Activated CD4-positive, alpha-beta T cell treated with anti-CD3 and anti-CD28 coated beads, Interleukin-2, amount 50 U/mL, for 4 hours (primary cell): Measurements from ENCODE around the gene SWAP70.
"Not testable (repeated sequence)": the region's sequence is repeated elsewhere in the genome, so short reads cannot be mapped to it uniquely, and the experiment has no call there.

Experiments
- DNase-seq, 2 experiments: peaks; one replicate each; pipeline ENCODE4 v3.0.0-alpha.2; 2020

Gene SWAP70

DNA sequence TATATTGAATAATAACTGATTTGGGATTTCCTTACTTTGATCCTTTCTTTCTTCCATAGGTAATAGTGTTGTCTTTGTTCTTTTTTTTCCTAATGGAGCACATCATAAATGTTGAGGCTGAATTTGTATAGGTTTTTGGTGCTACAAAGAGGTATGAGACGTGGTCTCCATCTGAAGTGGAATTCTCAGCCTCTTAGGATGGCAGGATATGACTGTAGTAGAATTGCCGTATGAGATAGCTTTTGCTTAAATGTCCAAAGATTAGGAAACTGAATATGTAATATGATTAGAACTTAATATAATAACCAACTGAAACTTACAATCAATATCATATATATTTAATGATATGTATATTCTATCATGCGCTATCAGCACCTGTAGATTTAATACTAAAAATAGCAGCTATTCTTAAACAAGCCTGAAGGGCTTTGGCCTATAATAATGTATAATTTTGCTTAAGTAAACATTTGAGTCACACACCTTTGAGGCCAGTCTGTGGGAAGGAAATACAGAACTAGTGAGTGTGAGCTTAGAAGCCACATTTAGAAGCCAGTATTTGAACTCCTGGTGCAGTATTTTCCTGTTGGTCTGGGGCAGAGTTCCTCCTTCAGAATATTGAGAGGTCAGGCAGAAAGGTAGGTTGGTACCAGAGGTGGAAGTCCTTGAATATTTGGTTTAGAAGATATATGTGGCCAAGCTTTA is 62.6 kb downstream of the SWAP70 start:
- DNase-seq = no peak

DNA sequence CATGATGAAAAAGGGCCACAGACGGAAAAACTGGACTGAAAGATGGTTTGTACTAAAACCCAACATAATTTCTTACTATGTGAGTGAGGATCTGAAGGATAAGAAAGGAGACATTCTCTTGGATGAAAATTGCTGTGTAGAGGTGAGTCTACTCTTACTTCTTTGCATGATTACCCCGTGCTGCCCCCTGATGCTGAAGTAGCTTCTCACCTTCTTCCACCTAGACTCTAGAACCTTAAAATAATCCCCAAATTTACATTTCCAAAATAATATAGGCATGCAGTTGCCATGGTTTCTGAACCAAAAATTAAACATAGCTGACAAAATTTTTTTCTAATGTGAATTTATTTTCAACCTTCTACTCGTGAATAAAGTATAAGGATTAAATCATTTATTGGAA is 64.2 kb downstream of the SWAP70 start:
- DNase-seq = no peak

DNA sequence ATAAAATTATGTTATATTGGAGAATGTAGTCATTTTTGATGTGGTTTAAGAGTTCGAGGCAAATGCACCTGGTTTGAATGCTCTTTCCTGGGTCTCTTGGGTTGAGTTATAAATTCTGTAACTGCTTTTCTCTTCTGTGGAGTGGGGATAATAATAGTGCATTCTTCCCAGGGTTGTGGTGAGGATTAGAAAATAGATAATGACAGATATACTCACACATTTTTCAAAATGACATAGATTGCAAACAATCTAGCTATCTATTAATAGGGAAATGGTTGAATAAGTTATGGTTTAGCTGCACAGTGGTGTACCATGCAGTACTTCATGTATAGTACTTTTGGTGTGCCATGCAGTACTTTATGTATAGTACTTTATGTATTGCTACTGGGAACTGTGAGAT is 67.4 kb downstream of the SWAP70 start:
- DNase-seq = no peak

DNA sequence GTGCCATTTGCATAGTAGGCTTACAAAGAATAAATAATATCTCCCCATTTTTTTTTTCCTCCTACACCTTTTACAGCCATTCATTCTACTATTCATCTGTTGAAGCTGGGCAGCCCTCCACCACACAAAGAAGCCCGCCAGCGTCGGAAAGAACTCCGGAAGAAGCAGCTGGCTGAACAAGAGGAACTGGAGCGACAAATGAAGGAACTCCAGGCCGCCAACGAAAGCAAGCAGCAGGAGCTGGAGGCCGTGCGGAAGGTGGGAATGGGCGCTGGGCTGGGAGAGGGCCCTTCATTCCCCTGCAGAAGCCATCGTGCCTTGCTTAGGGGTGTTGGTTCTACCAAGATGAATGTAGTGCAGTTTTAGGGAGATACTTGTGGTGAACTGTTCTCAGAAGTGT is 68.6 kb downstream of the SWAP70 start:
- DNase-seq = no peak

DNA sequence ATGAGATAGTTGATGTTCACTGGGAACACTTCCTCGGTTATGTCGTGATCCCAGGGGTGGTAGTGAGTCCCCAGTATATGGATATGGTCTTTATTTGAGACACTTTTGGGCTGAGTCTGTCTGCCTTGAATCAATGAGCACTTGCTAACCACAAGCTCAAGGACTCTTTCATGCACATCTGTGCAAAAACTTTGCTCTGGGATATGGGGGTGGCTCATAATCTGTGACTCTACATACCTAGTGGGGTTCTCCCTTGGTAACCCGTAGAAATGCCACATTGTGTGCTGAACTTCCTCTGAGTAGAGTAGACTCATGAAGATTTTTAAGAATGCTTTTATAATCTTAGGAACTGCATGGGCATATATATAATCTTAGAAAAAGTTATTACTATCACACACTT is 69.3 kb downstream of the SWAP70 start:
- DNase-seq = no peak

DNA sequence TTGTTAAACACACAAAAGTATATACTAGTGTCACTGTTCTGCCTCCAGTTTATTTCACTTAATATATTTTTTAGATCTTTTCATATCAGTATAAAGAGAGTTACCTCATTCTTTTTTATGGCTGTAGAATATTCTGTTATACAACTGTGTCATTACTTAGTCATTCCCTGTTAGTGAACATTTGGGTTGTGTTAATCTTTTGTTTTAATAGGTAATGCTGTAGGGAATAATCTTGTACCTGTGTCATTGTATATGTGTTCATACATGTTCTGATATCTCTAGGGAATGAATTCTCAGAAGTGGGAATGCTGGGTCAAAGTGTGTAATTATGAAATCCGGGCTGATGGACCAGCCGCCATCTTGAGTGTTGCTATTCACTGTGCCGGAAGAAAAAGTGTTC is 71.4 kb downstream of the SWAP70 start:
- DNase-seq = no peak

DNA sequence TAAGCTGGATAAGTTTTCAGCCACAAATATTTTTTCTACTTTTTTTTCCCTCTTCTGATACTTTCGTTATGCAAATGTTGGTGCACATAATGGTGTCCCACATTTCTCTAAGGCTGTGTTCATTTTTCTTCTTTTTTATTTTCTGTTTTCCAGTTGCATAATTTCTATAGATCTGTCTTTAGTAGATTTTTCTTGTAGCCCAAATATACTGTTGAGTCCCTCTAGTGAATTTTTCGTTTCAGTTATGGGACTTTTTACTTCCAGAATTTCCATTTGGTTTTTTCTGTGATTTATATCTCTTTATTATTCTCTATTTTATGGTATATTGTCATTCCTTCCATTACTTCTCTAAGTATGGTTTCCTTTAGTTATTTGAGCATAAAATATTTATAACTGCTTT is 72.0 kb downstream of the SWAP70 start:
- no peak for DNase-seq

DNA sequence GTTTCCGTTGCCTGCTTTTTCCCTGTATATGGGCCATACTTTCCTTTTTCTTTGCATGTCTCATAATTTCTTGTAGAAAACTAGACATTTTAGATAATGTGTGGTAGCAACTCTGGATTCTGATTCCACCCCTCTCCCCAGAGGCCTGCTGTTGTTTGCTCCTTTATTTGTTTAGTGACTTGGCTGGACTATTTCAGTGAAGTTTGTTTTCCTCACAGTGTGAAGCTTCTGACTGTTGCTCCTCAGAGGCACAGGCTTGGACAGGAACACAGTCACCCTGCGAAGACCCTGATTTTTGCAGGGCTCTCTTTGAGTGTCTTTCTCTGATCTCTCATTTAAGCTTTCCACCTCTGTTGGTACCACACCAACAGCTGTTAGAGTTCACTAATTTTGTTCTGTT is 72.5 kb downstream of the SWAP70 start:
- no peak for DNase-seq

DNA sequence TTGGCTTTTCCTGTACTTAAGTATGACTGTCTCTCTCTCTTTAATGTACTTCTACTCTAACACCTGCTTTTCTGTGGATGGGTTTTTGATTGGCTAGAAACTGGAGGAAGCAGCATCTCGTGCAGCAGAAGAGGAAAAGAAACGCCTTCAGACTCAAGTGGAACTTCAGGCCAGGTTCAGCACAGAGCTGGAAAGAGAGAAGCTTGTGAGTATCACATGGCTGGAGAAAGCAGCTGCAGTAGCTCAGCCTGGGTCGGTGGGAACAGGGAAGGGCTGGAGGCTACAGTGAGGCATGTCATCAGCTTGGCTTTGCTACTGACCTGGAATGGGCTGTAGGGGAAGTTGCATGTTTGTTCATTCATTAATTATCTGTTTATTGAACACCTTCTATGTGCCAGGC is 74.2 kb downstream of the SWAP70 start:
- no peak for DNase-seq

DNA sequence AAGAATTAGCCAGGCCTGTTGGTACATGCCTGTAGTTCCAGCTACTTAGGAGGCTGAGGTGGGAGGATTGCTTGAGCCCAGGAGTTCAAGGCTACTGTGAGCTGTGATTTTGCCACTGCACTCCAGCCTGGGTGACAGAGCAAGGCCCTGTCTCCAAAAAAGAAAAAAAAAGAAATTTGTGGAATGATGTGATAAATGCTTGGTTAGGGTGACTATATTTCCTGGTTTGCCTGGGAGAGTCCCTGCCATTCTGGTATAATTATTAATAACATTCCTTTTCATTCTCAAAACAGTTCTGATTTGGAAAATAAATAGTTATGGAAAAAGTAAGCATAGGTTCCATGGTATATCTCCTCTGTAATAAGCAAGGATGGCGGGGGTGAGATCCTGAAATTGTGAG is 74.8 kb downstream of the SWAP70 start:
- no peak for DNase-seq

DNA sequence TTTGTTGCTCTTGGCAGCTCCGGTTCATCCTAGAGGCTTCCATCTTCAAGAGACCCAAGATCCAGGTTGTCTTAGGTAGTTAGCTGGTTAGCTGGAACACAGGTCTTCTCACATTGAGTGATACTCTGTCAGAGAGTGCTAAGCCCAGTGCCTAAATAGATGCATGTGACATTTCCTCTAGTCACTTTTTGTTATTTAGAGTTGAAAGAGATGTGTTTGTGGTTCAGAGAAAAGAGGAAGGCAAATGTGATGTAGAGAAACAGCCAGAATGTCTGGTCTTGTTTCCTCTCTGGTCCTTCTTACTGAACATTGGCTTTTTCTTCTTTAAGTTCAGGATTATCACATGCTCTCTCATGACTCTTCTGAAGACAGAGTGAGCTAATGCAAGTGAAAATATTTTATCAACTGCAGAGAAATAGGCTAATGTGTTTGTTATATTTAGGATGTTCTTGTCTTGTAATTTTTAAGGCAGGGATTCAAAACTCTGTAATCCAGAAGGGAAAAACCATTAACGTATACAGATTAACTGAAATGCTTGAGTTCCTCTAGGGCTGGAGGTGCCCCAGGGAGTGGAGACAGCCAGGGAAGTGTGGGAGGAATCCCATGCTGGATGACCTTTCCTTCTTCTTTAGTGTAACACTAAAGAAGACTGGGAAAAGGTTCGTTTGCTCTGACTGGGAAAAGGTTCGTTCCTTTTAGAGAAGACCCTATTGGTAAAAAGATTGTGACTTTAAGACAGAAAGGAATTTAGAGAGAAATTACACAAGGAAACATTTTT is 75.4 kb downstream of the SWAP70 start:
- DNase-seq = no peak

DNA sequence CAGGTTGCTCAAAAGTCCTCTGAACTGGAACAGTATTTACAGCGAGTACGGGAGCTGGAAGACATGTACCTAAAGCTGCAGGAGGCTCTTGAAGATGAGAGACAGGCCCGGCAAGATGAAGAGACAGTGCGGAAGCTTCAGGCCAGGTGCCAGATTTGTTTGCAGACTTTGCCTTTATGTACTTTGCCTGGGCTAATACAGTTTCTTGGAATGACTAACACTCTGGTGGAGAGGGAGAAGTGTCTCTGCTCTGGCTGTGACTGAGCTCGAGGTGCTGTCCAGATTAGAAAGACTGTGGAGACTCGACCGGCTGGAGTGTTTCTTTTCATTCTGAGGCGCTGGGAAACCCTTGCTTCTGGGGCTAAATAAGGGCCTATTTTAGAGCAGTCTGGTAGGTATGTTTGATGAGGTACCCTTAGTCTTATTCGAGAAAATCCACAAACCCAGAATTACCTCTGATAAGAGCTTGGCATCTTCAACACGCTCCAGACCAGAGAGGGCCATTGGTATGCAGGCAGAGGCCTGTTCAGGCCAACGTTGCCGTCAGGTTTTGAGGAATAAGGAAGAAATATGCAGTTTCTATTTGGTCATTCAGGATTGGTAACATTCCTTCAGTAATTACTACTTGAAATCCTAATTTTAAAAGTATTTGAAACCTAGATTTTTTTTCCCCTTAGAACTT is 76.5 kb downstream of the SWAP70 start:
- no peak for DNase-seq

DNA sequence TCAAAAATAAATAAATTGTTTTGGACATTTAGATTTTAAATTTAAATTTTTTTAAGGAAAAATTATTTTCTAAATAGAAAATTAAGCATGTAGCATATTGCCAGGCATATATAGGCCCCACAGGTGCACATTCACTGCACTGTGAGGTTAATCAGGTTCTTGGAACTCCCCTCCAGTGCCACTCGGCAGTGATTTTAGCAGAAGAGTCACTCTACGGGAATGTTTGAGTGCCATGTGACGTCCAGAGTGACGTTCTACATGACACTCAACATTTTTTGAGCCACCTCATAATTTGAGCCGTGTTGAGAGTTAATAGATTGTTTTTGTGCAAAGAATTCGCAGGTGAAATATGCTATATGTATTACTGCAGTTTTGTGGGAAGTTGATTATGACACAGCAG is 77.4 kb downstream of the SWAP70 start:
- no peak for DNase-seq

DNA sequence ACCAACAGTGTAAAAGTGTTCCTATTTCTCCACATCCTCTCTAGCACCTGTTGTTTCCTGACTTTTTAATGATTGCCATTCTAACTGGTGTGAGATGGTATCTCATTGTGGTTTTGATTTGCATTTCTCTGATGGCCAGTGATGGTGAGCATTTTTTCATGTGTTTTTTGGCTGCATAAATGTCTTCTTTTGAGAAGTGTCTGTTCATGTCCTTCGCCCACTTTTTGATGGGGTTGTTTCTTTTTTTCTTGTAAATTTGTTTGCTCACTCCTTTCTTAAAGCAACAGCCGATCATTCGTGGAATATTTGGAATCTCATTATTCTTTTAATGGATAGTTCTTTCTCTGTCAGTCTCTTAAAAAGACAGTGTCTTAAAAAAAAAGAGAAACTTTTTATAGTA is 79.6 kb downstream of the SWAP70 start:
- not testable (repeated sequence) for DNase-seq

DNA sequence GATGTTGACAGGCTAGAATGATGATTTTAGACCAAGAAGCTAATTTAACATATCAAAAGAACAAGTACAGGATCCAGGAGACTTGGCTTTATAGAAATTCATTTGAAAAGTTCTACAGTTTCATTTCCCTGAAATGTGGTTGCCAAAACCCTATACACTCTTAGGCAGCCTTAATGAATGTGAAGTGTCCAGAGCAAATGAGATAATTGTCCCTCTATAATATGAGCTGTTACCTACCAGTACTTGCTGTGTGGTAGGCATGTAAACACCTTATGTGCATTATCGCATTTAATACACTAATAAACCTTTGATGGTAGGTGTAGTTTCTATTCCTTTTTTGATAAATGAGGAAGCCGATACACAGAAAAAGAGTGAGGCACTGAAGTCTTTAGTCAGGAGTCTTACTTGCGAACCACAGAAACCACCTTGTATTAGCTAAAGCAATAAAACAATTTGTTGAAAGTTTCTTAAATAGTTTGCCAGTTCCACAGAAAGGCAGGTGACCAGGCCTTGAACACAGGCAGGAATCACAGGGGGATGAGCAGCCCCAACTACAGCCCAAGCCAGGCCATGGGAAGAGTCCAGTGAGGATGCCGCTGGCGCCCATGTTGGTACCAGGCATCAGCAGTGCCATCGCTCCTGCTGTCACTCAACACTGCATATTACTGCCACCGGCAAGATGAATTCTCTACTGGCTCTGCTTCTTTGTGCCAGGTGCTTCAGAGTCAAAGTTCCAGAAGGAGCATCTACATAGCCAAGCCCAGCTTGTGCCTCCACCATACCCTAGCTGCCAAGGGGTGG is 81.7 kb downstream of the SWAP70 start:
- no peak for DNase-seq

DNA sequence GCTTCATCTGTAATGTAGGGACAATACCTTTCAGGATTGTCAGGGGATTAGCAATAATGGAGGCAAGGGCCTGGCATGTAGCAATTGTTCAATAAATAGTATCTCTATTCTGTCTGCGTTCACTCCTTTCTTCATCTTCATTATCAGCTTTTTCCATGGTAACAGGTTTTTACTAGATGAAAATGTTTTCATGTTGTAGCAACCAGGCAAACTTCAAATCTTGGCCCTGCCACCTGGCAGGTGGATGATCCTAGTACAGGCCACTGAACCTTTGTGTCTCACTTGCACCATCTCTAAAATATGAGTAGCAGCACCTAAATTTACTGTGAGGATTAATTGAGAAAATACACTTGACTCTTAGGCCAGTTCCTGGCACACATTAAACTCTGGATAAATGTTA is 83.4 kb downstream of the SWAP70 start:
- DNase-seq = no peak

DNA sequence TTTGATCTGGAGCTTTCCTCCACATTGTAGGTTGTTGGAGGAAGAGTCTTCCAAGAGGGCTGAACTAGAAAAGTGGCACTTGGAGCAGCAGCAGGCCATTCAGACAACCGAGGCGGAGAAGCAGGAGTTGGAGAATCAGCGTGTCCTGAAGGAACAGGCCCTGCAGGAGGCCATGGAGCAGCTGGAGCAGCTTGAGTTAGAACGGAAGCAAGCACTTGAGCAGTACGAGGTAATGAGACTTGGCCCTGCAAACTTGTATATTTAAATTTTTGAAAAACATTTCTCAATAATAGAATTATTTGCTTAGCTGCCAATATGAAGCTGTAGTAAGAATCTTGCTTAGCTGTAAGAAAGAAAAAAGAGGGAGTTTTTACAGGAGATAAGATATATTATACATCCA is 84.0 kb downstream of the SWAP70 start:
- no peak for DNase-seq

DNA sequence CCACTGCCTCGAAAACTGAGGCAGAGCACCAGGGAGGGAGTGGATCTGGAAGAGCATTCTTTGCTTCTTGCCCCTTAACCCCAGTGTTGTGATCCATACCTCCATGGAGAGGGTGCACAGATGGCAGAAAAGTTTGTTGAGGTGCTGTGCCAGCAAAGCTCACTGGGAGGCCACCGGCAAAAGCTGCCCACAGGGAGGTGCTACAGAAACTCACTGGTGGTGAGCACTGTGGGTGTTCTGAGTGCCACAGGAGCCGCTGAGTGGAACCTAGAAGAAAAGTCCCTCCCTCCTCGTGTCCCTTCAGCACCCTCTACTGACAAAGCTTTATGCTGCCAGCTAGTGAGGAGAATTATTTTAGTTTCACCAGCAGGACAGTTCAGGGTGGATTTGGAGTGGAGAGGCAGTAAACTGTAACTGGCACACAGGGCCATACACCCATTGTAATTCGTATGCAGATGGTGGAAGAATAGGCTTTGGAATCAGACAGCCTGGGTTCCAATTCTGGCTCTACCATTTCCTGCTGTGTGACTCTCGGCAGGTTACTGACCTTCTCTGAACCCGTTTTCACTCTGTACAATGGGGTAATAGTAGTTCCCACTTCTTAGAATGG is 84.6 kb downstream of the SWAP70 start:
- DNase-seq = peak; percentile 40 to 45

DNA sequence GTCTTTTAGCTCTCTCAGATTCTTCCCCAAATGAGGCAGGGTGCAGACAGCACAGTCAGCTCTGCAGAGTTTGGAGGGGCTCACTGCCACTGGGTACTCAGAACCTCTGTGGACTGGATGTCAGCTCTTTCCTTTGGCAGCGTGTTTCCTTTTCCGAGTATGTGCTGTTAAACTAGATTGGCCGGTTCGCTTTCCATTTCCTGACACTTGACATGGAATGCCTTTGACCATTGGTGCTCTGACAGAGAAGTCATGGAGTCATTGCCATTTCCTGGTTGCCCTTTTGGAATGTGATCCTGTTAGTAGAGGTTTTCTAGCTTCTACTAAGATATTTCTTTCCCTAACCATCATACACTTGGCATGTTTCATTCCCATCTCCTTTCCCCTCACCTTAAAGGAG is 86.7 kb downstream of the SWAP70 start:
- no peak for DNase-seq

DNA sequence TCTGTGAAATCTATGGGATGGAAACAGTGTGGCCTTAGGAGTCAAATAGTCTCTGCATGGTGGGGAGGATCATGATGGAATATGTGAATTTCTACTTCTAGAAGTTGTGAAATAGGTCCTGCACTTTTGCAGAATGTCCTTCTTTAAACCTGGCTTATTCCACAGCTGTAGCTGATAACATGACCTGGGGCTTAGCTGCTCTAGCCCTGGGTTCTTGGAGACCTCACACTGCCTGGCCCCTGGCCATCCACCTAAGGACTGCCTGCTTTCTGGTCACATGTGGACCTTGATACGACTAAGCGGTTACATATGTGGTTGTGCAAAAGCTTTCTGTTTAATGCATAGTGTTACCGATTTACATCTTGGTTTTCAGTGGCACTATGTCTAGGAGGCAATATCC is 88.2 kb downstream of the SWAP70 start:
- no peak for DNase-seq

DNA sequence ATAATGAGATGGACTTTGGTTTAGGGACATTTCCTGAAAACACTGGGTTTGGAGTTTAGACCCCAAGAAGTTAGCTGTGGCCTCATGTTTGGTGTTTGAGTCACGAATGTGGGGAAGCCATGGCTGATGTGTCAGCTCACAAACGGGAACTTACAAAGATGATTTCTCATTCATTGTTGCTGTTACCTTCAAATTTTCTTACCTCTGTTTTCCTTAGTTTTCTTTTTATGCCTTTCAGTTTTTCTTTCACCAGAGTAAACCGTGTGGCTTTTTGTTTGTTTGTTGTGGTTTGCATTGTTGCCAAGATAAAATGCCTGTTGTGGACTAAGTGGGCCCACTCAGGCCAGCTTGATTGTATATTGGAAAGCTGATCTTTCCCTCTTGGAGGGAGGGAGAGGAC is 89.1 kb downstream of the SWAP70 start:
- no peak for DNase-seq

DNA sequence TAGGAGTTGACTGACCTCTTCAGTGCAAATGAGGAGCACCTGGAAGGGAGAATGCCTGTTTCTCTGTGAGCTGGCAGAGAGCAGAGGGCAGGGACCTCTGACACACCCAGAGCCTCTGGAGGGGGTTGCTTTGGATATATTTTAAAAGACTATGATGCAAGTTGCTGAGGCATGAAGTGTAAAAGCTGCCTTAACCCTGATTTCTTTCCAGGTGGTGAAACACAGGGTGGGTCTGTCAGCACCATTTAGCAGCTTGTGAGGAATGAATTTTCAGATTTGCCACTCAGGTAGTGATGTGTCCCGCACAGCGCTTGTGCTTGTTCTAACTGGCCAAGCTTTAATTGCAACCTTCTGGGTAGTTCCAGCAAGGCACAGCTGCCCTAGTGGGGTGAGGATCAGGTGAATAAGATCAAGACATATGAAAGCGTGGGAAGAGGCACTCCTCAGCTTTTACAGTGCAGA is 90.2 kb downstream of the SWAP70 start:
- DNase-seq = no peak
